GM21576 (cell line): ENCODE measurements around the gene ZNF528.

Experiments
- ATAC-seq: cut with Tn5 transposase; IDR thresholded peaks from one replicate; pipeline ENCODE4 v1.9.1; 2021; ENCODE audit warnings: mild to moderate bottlenecking, moderate library complexity; ENCODE audit not compliant: unreplicated experiment

The ZNF528 gene

DNA sequence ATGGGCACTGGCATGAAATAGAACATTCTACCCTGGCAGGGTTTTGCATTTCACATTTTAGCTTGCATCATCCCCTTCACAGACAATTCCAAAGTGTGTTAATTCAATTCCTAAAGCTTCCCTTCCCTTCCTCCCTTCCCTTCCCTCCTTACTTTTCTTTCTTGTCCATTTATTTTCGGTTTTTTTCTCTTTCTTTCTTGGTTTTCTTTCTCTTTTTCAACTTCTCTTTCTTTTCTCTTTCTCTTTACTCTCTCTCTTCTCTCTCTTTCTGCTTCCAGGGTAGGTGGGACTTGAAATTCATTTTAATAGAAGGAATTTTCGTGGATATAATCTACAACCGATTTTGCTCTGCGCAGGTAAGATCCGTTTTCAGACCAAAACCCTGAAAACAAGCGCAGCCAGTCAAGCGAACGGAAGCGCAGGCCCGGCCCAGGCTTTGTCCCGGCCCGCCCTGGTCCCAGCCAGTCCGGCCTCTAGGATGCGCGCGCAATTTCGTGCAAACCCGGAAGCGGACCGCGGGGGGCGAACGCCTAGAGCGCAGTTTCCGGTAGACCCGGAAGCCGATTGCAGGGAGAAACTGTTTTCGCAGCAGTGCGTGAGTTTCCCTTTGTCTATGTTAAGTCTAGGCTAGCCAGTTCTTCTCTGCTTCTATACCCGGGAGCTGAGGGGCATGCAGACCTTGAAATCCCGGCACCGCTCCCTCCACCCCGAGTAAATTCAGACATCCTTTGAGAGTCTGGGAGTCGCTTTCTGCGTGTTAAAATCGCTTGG is at the start of gene ZNF528:
Gene ZNF528, plus strand, starts transcription at position 540 of the 771 bp plus-strand sequence. CDS start 4,165 bp downstream, outside the sequence.
- ATAC-seq: peak; percentile 66

DNA sequence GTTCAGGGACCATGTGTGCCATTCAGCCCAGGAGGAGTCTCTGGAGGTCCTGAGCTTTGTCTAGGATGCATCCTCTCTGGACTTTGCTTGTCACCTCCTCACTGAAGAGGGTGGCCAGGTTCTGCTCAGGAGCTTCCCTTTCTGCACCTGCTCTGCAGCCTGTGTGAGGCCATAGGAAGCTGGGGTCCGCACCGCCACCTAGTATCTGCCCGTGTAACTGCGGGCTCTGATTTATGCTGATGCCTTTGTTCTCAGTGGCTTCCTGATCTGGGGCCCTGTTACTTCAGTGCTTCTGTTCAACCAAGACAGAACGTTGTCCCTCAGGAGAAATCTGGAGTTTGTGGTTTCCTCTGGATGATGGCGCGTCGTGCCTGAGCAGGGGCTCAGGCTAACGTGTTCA is 46.1 kb upstream of the ZNF528 start:
- no peak for ATAC-seq

DNA sequence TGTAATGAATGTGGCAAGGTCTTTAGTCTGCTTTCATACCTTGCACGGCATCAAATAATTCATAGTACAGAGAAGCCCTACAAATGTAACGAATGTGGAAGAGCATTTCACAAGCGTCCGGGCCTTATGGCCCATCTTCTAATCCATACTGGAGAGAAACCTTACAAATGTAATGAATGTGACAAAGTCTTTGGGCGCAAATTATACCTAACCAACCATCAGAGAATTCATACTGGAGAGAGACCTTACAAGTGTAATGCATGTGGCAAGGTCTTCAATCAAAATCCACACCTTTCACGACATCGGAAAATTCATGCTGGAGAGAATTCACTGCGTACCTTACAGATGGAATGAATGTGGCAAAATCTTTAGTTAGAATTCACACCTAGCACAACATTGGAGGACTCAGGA is 31.2 kb upstream of the ZNF528 start:
- no peak for ATAC-seq

GRCh38 chr19:52369559-52370340 is 27.9 kb upstream of the ZNF528 start, which contains the start of gene ZNF880:
Gene ZNF880 (plus strand): TSS chr19:52369923. CDS start chr19:52369966, 43 bp downstream.
- ATAC-seq: peak; percentile 71

- no peak for ATAC-seq
Measured at GRCh38 chr19:52370341-52370710, 27.3 kb upstream of the ZNF528 start.

GRCh38 chr19:52391135-52391534 is 6.5 kb upstream of the ZNF528 start:
- no peak for ATAC-seq

GRCh38 chr19:52398081-52398441 is 412 bp downstream of the ZNF528 start:
- peak; percentile 26 for ATAC-seq

DNA sequence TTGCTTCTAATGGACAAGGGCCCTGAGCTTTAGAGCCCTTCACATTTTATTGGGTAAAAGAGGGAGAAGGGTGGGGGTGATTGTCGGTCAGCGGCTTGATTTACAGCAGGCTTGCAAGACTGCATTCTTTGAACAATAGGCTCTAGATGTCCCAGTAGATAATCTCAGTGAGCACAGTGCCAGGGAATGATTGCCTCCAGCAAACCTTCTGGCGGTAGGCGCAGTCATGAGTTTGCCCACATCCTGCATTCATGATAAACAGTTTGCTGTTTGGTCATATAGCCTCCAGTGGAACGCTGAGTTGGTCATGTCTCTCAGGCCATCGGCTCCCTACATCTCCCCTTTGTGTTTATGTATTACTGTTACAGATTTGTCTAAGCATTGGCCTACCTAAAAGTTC is 12.6 kb downstream of the ZNF528 start:
- ATAC-seq: no peak

- no peak for ATAC-seq
Measured at GRCh38 chr19:52415711-52416110, 18.1 kb downstream of the ZNF528 start.

DNA sequence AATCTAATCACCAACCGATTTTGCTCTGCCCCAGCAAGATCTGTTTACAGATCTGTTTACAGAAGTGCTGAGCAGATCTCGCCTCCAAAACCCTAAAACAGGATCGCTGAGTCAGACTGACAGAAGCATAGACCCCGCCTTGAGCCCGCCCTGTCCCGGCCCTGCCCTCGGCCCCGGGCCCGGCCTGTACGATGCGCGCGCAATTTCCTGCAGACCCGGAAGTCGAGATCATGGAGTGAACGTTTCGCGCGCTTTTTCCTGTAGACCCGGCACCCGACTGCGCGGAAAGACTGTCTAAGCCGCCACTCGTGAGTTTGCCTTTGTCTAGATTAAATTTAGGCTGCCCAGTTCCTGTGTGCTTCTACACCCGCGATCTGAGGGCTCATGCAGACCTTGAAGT is 31.3 kb downstream of the ZNF528 start, which contains the start of gene ZNF534:
Gene ZNF534, plus strand, starts transcription at position 212 of the 400 bp plus-strand sequence. CDS start 2,327 bp downstream, outside the sequence.
- no peak for ATAC-seq

GRCh38 chr19:52442179-52442578 is 44.5 kb downstream of the ZNF528 start:
- ATAC-seq: no peak

- no peak for ATAC-seq
Measured at GRCh38 chr19:52444506-52444905, 46.9 kb downstream of the ZNF528 start.

- no peak for ATAC-seq
Measured at GRCh38 chr19:52451241-52451640, 53.6 kb downstream of the ZNF528 start.

DNA sequence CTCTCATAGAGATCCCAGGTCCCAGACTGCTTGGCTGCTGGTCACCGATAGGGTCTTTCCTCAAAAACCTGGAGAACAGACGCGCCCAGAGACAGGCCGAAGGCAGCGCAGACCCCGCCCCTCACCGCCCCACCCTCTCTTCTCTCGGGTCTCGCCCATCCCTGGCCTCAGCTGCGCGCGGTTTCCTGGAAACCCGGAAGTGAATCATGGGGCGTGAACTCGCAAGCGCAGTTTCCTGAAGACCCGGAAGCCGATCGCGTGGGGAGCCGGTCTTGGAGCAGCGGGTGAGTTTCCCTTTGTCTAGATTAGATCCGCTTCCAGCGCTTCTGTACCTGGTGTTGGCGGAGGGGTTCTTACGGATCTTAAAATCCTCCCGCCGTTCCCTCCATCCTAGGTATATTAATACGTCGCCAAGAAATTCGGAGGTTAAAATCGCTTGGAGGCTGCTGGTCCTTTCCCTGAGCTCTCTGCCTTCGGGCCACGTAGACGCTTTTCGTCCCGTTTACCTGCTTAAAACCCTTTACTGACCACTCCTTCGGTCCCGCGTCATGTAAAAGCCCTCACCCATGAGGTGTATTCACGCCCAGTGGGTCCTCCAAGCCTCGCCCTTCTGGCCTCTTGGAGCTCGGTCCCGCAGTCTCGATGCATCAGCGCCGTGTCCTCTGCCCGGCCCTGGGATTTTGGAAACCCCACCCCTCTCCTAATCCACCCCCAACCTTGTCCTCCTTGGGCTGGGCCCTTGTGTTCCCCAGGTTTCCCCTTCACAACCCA is 55.9 kb downstream of the ZNF528 start, which contains the start of gene ZNF578:
Gene ZNF578, plus strand, starts transcription at position 230 of the 771 bp plus-strand sequence. CDS start 48,293 bp downstream, outside the sequence.
- ATAC-seq: no peak

- no peak for ATAC-seq
Measured at GRCh38 chr19:52464798-52465470, 67.3 kb downstream of the ZNF528 start.
